H9 (cell line): ENCODE measurements around the gene HPCAL1. TPM values are rescaled to one million over a fixed set of nuclear protein-coding genes. Genes with fewer than 3 reads are reported as not detected.
A peak's percentile ranks its signal among the peaks of the same experiment; 100 is the strongest.

Source experiments
- DNase-seq: peaks from one replicate; pipeline ENCODE4 v3.0.0-alpha.2; 2017
- H2AFZ ChIP-seq: one replicate; pipeline ENCODE4 v1.6.1; 2013; ENCODE audit warnings: mild to moderate bottlenecking, low read length, control low read depth, moderate library complexity
- H2AK5ac ChIP-seq: 2 replicates; pipeline ENCODE4 v1.6.1; 2013; ENCODE audit warnings: low read length, control low read depth, mixed read lengths; ENCODE audit not compliant: insufficient read length
- H2BK120ac ChIP-seq: one replicate; pipeline ENCODE4 v1.6.1; 2013; ENCODE audit warnings: low read depth, mild to moderate bottlenecking, low read length, control low read depth, inconsistent platforms; ENCODE audit not compliant: poor library complexity, severe bottlenecking
- H2BK12ac ChIP-seq: 2 replicates; pipeline ENCODE4 v1.6.1; 2013; ENCODE audit warnings: low read length, control low read depth, mixed read lengths, low read depth; ENCODE audit not compliant: insufficient read length
- H2BK15ac ChIP-seq: 2 replicates; pipeline ENCODE4 v1.6.1; 2013; ENCODE audit warnings: low read depth, low read length, control low read depth
- H2BK20ac ChIP-seq: one replicate; pipeline ENCODE4 v1.6.1; 2013; ENCODE audit warnings: low read depth, mild to moderate bottlenecking, low read length, control low read depth, inconsistent platforms; ENCODE audit not compliant: poor library complexity, severe bottlenecking
- H2BK5ac ChIP-seq: 2 replicates; pipeline ENCODE4 v1.6.1; 2013; ENCODE audit warnings: low read length, control low read depth, mixed read lengths; ENCODE audit not compliant: insufficient read length
- H3K14ac ChIP-seq: 2 replicates; pipeline ENCODE4 v1.6.1; 2013; ENCODE audit warnings: low read length, control low read depth; ENCODE audit not compliant: insufficient read depth
- H3K18ac ChIP-seq: 2 replicates; pipeline ENCODE4 v1.6.1; 2013; ENCODE audit warnings: low read depth, mild to moderate bottlenecking, mixed read lengths, low read length, control low read depth; ENCODE audit not compliant: insufficient read length
- H3K23ac ChIP-seq: 2 replicates; pipeline ENCODE4 v1.6.1; 2013; ENCODE audit warnings: low read length, control low read depth, mixed read lengths, low read depth; ENCODE audit not compliant: insufficient read length
- H3K23me2 ChIP-seq: 2 replicates; pipeline ENCODE4 v1.6.1; 2013; ENCODE audit warnings: low read depth, mild to moderate bottlenecking, mixed read lengths, low read length, control low read depth; ENCODE audit not compliant: insufficient read length, poor library complexity, severe bottlenecking
- H3K27ac ChIP-seq: 2 replicates; pipeline ENCODE4 v1.5.1; 2013; ENCODE audit warnings: low read length, control low read depth, mixed read lengths, low read depth; ENCODE audit not compliant: insufficient read length
- H3K27me3 ChIP-seq: 2 replicates; pipeline ENCODE4 v1.6.1; 2013; ENCODE audit warnings: low read length, control low read depth, inconsistent platforms; ENCODE audit not compliant: insufficient read depth
- H3K4ac ChIP-seq: 2 replicates; pipeline ENCODE4 v1.6.1; 2013; ENCODE audit warnings: low read depth, mild to moderate bottlenecking, control low read depth, inconsistent platforms, low read length, moderate library complexity
- H3K4me1 ChIP-seq: 2 replicates; pipeline ENCODE4 v1.6.1; 2013; ENCODE audit warnings: low read length, control low read depth, inconsistent platforms; ENCODE audit not compliant: insufficient read depth
- H3K4me2 ChIP-seq: 2 replicates; pipeline ENCODE4 v1.6.1; 2013; ENCODE audit warnings: low read length, control low read depth, mixed read lengths; ENCODE audit not compliant: insufficient read length, insufficient read depth
- H3K56ac ChIP-seq: 2 replicates; pipeline ENCODE4 v1.6.1; 2013; ENCODE audit warnings: low read depth, mild to moderate bottlenecking, mixed read lengths, low read length, control low read depth; ENCODE audit not compliant: insufficient read length
- H3K79me1 ChIP-seq: 2 replicates; pipeline ENCODE4 v1.6.1; 2013; ENCODE audit warnings: low read depth, mild to moderate bottlenecking, moderate library complexity, low read length, control low read depth, inconsistent platforms; ENCODE audit not compliant: insufficient read depth, poor library complexity, severe bottlenecking
- H3K79me2 ChIP-seq: 2 replicates; pipeline ENCODE4 v1.6.1; 2013; ENCODE audit warnings: low read length, control low read depth, inconsistent platforms; ENCODE audit not compliant: insufficient read depth
- H3K9ac ChIP-seq: 2 replicates; pipeline ENCODE4 v1.6.1; 2013; ENCODE audit warnings: low read length, control low read depth, mixed read lengths; ENCODE audit not compliant: insufficient read length; ENCODE audit errors: extremely low read depth
- H3K9me3 ChIP-seq: one replicate; pipeline ENCODE4 v1.6.1; 2013; ENCODE audit warnings: low read depth, low read length, inconsistent platforms; ENCODE audit not compliant: control insufficient read depth
- H3T11ph ChIP-seq: one replicate; pipeline ENCODE4 v1.6.1; 2013; ENCODE audit warnings: mild to moderate bottlenecking, low read length, control low read depth, inconsistent platforms
- H4K20me1 ChIP-seq: one replicate; pipeline ENCODE4 v1.6.1; 2013; ENCODE audit not compliant: control insufficient read depth, insufficient read length, insufficient read depth
- H4K5ac ChIP-seq: 2 replicates; pipeline ENCODE4 v1.6.1; 2013; ENCODE audit warnings: low read depth, mild to moderate bottlenecking, mixed read lengths, low read length, control low read depth; ENCODE audit not compliant: insufficient read length
- H4K8ac ChIP-seq: replicated peaks from 2 replicates; pipeline ENCODE4 v1.6.1; 2013; ENCODE audit warnings: low read length, control low read depth, mixed read lengths, low read depth; ENCODE audit not compliant: insufficient read length
- H4K91ac ChIP-seq: 2 replicates; pipeline ENCODE4 v1.6.1; 2013; ENCODE audit warnings: low read depth, mild to moderate bottlenecking, moderate library complexity, mixed read lengths, low read length, control low read depth; ENCODE audit not compliant: insufficient read length
- H3K27ac Mint-ChIP-seq, 3 experiments: 2 replicates in 2 of 3; 3 replicates in 1 of 3; pipeline ENCODE4 v1.8.0; 2020 to 2021; ENCODE audit warnings: mixed read lengths in 3 of 3, mild to moderate bottlenecking in 1 of 3, moderate library complexity in 1 of 3
- H3K27me3 Mint-ChIP-seq: 2 replicates; pipeline ENCODE4 v1.8.0; 2021; ENCODE audit warnings: low read depth, mild to moderate bottlenecking, moderate library complexity, mixed read lengths
- H3K36me3 Mint-ChIP-seq, 3 experiments: 2 replicates in 2 of 3; 3 replicates in 1 of 3; pipeline ENCODE4 v1.8.0; 2020 to 2021; ENCODE audit warnings: low read depth in 3 of 3, mixed read lengths in 3 of 3; ENCODE audit not compliant: insufficient read depth in 1 of 3
- H3K4me1 Mint-ChIP-seq, 2 experiments: 2 replicates each; pipeline ENCODE4 v1.8.0; 2020; ENCODE audit warnings: mixed read lengths in 2 of 2
- H3K4me3 Mint-ChIP-seq, 2 experiments: 2 replicates in 1 of 2; 3 replicates in 1 of 2; pipeline ENCODE4 v1.8.0; 2020 to 2021; ENCODE audit warnings: mild to moderate bottlenecking in 2 of 2, mixed read lengths in 2 of 2, moderate library complexity in 1 of 2
- H3K9me3 Mint-ChIP-seq, 2 experiments: 2 replicates in 1 of 2; 3 replicates in 1 of 2; pipeline ENCODE4 v1.8.0; 2020; ENCODE audit warnings: mild to moderate bottlenecking in 2 of 2, mixed read lengths in 2 of 2, moderate library complexity in 1 of 2
- WGBS: extraction: QIAGEN DNeasy Blood & Tissue Kit; methylation state at CpG from one replicate; pipeline ENCODE4 v1.1.7; 2013; ENCODE audit warnings: missing lambda C conversion rate, low lambda C conversion rate, mixed read lengths; ENCODE audit not compliant: insufficient read length; ENCODE audit errors: extremely low coverage; 5-methylcytosine and 5-hydroxymethylcytosine counted together
- total RNA-seq: library from RNA; stranded (reverse); gene quantifications from 2 replicates; pipeline ENCODE4 v1.2.1, GENCODE V29; 2021
- TF ChIP-seq, protein P1 (sequence below): fragments of 200-600 bp; sonication (generic); conservative IDR thresholded peaks from 3 replicates; pipeline ENCODE4 v1.8.0; 2021; ENCODE audit warnings: antibody characterized with exemption, mild to moderate bottlenecking

The HPCAL1 gene
- total RNA-seq, 1 experiment from 2014 or later = 4.7 TPM

GRCh38 chr2:10329880-10330699, 27.4 kb downstream of the HPCAL1 start:
- no peak overlapping the region for H3K27ac ChIP-seq
- Mint-ChIP-seq H3K27ac (peak overlapping the region in 2 of 3 experiments; percentile 15 to 58; a peak in 3 of 7 replicates), H3K4me1 (peaks cover 64 to 75% of the 10 kb centered on the region in 2 experiments), H3K27me3 (no peaks in the 10 kb centered on the region), H3K36me3 (peaks cover 2 to 4% (median 3%) of the 10 kb centered on the region in 3 experiments; a peak in 5 of 7 replicates), H3K9me3 (peaks cover 4 to 5% of the 10 kb centered on the region in 2 experiments; a peak in 3 of 5 replicates), H3K4me3 (no peak overlapping the region; a peak in 1 of 5 replicates)
- H3K79me1 ChIP-seq = no peaks in the 10 kb centered on the region
- H2AFZ ChIP-seq = no peak overlapping the region
- H3K9ac ChIP-seq = no peak overlapping the region
- no peak overlapping the region for H3K4me2 ChIP-seq
- no peak overlapping the region for H3K4ac ChIP-seq
- H2BK15ac ChIP-seq = no peak overlapping the region
- no peak overlapping the region for H4K8ac ChIP-seq
- H3K18ac ChIP-seq = peak overlapping the region; percentile 59
- peaks cover 12% of the 10 kb centered on the region; the same call in 1 of the 2 replicates for H3K4me1 ChIP-seq
- no peak overlapping the region for H2AK5ac ChIP-seq
- H4K5ac ChIP-seq = no peak overlapping the region
- no peaks in the 10 kb centered on the region for H3K79me2 ChIP-seq
- no peak overlapping the region for H3T11ph ChIP-seq
- H3K56ac ChIP-seq = no peak overlapping the region
- H3K23me2 ChIP-seq = no peaks in the 10 kb centered on the region
- H2BK20ac ChIP-seq = no peak overlapping the region
- H2BK5ac ChIP-seq = no peak overlapping the region
- H3K23ac ChIP-seq = no peak overlapping the region
- no peak for DNase-seq
- no peak overlapping the region for H2BK120ac ChIP-seq
- WGBS = no CpG with 5 or more reads among the region's 21 CpGs
- H4K91ac ChIP-seq = no peak overlapping the region
- H3K9me3 ChIP-seq = no peaks in the 10 kb centered on the region
- TF ChIP-seq, protein P1, sequence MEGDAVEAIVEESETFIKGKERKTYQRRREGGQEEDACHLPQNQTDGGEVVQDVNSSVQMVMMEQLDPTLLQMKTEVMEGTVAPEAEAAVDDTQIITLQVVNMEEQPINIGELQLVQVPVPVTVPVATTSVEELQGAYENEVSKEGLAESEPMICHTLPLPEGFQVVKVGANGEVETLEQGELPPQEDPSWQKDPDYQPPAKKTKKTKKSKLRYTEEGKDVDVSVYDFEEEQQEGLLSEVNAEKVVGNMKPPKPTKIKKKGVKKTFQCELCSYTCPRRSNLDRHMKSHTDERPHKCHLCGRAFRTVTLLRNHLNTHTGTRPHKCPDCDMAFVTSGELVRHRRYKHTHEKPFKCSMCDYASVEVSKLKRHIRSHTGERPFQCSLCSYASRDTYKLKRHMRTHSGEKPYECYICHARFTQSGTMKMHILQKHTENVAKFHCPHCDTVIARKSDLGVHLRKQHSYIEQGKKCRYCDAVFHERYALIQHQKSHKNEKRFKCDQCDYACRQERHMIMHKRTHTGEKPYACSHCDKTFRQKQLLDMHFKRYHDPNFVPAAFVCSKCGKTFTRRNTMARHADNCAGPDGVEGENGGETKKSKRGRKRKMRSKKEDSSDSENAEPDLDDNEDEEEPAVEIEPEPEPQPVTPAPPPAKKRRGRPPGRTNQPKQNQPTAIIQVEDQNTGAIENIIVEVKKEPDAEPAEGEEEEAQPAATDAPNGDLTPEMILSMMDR = no peak
- no peak overlapping the region for H2BK12ac ChIP-seq
- no peaks in the 10 kb centered on the region for H3K27me3 ChIP-seq
- H3K14ac ChIP-seq = 0 out of 2 replicates have a peak overlapping the region, but pooled peaks have one; percentile 61
- H4K20me1 ChIP-seq = no peaks in the 10 kb centered on the region
